H9 (cell line): ENCODE measurements around the gene SYMPK. TPM values are rescaled to one million over a fixed set of nuclear protein-coding genes. Genes with fewer than 3 reads are reported as not detected.

ENCODE experiments used
- DNase-seq: peaks from one replicate; pipeline ENCODE4 v3.0.0-alpha.2; 2017
- H2AFZ ChIP-seq: one replicate; pipeline ENCODE4 v1.6.1; 2013; ENCODE audit warnings: mild to moderate bottlenecking, low read length, control low read depth, moderate library complexity
- H2AK5ac ChIP-seq: 2 replicates; pipeline ENCODE4 v1.6.1; 2013; ENCODE audit warnings: low read length, control low read depth, mixed read lengths; ENCODE audit not compliant: insufficient read length
- H2BK120ac ChIP-seq: one replicate; pipeline ENCODE4 v1.6.1; 2013; ENCODE audit warnings: low read depth, mild to moderate bottlenecking, low read length, control low read depth, inconsistent platforms; ENCODE audit not compliant: poor library complexity, severe bottlenecking
- H2BK12ac ChIP-seq: 2 replicates; pipeline ENCODE4 v1.6.1; 2013; ENCODE audit warnings: low read length, control low read depth, mixed read lengths, low read depth; ENCODE audit not compliant: insufficient read length
- H2BK15ac ChIP-seq: 2 replicates; pipeline ENCODE4 v1.6.1; 2013; ENCODE audit warnings: low read depth, low read length, control low read depth
- H2BK20ac ChIP-seq: one replicate; pipeline ENCODE4 v1.6.1; 2013; ENCODE audit warnings: low read depth, mild to moderate bottlenecking, low read length, control low read depth, inconsistent platforms; ENCODE audit not compliant: poor library complexity, severe bottlenecking
- H2BK5ac ChIP-seq: 2 replicates; pipeline ENCODE4 v1.6.1; 2013; ENCODE audit warnings: low read length, control low read depth, mixed read lengths; ENCODE audit not compliant: insufficient read length
- H3K14ac ChIP-seq: 2 replicates; pipeline ENCODE4 v1.6.1; 2013; ENCODE audit warnings: low read length, control low read depth; ENCODE audit not compliant: insufficient read depth
- H3K18ac ChIP-seq: 2 replicates; pipeline ENCODE4 v1.6.1; 2013; ENCODE audit warnings: low read depth, mild to moderate bottlenecking, mixed read lengths, low read length, control low read depth; ENCODE audit not compliant: insufficient read length
- H3K23ac ChIP-seq: 2 replicates; pipeline ENCODE4 v1.6.1; 2013; ENCODE audit warnings: low read length, control low read depth, mixed read lengths, low read depth; ENCODE audit not compliant: insufficient read length
- H3K23me2 ChIP-seq: 2 replicates; pipeline ENCODE4 v1.6.1; 2013; ENCODE audit warnings: low read depth, mild to moderate bottlenecking, mixed read lengths, low read length, control low read depth; ENCODE audit not compliant: insufficient read length, poor library complexity, severe bottlenecking
- H3K27ac ChIP-seq: 2 replicates; pipeline ENCODE4 v1.5.1; 2013; ENCODE audit warnings: low read length, control low read depth, mixed read lengths, low read depth; ENCODE audit not compliant: insufficient read length
- H3K27me3 ChIP-seq: 2 replicates; pipeline ENCODE4 v1.6.1; 2013; ENCODE audit warnings: low read length, control low read depth, inconsistent platforms; ENCODE audit not compliant: insufficient read depth
- H3K4ac ChIP-seq: 2 replicates; pipeline ENCODE4 v1.6.1; 2013; ENCODE audit warnings: low read depth, mild to moderate bottlenecking, control low read depth, inconsistent platforms, low read length, moderate library complexity
- H3K4me1 ChIP-seq: 2 replicates; pipeline ENCODE4 v1.6.1; 2013; ENCODE audit warnings: low read length, control low read depth, inconsistent platforms; ENCODE audit not compliant: insufficient read depth
- H3K4me2 ChIP-seq: 2 replicates; pipeline ENCODE4 v1.6.1; 2013; ENCODE audit warnings: low read length, control low read depth, mixed read lengths; ENCODE audit not compliant: insufficient read length, insufficient read depth
- H3K56ac ChIP-seq: 2 replicates; pipeline ENCODE4 v1.6.1; 2013; ENCODE audit warnings: low read depth, mild to moderate bottlenecking, mixed read lengths, low read length, control low read depth; ENCODE audit not compliant: insufficient read length
- H3K79me1 ChIP-seq: 2 replicates; pipeline ENCODE4 v1.6.1; 2013; ENCODE audit warnings: low read depth, mild to moderate bottlenecking, moderate library complexity, low read length, control low read depth, inconsistent platforms; ENCODE audit not compliant: insufficient read depth, poor library complexity, severe bottlenecking
- H3K79me2 ChIP-seq: 2 replicates; pipeline ENCODE4 v1.6.1; 2013; ENCODE audit warnings: low read length, control low read depth, inconsistent platforms; ENCODE audit not compliant: insufficient read depth
- H3K9ac ChIP-seq: 2 replicates; pipeline ENCODE4 v1.6.1; 2013; ENCODE audit warnings: low read length, control low read depth, mixed read lengths; ENCODE audit not compliant: insufficient read length; ENCODE audit errors: extremely low read depth
- H3K9me3 ChIP-seq: one replicate; pipeline ENCODE4 v1.6.1; 2013; ENCODE audit warnings: low read depth, low read length, inconsistent platforms; ENCODE audit not compliant: control insufficient read depth
- H3T11ph ChIP-seq: one replicate; pipeline ENCODE4 v1.6.1; 2013; ENCODE audit warnings: mild to moderate bottlenecking, low read length, control low read depth, inconsistent platforms
- H4K20me1 ChIP-seq: one replicate; pipeline ENCODE4 v1.6.1; 2013; ENCODE audit not compliant: control insufficient read depth, insufficient read length, insufficient read depth
- H4K5ac ChIP-seq: 2 replicates; pipeline ENCODE4 v1.6.1; 2013; ENCODE audit warnings: low read depth, mild to moderate bottlenecking, mixed read lengths, low read length, control low read depth; ENCODE audit not compliant: insufficient read length
- H4K8ac ChIP-seq: replicated peaks from 2 replicates; pipeline ENCODE4 v1.6.1; 2013; ENCODE audit warnings: low read length, control low read depth, mixed read lengths, low read depth; ENCODE audit not compliant: insufficient read length
- H4K91ac ChIP-seq: 2 replicates; pipeline ENCODE4 v1.6.1; 2013; ENCODE audit warnings: low read depth, mild to moderate bottlenecking, moderate library complexity, mixed read lengths, low read length, control low read depth; ENCODE audit not compliant: insufficient read length
- H3K27ac Mint-ChIP-seq, 3 experiments: 2 replicates in 2 of 3; 3 replicates in 1 of 3; pipeline ENCODE4 v1.8.0; 2020 to 2021; ENCODE audit warnings: mixed read lengths in 3 of 3, mild to moderate bottlenecking in 1 of 3, moderate library complexity in 1 of 3
- H3K27me3 Mint-ChIP-seq: 2 replicates; pipeline ENCODE4 v1.8.0; 2021; ENCODE audit warnings: low read depth, mild to moderate bottlenecking, moderate library complexity, mixed read lengths
- H3K36me3 Mint-ChIP-seq, 3 experiments: 2 replicates in 2 of 3; 3 replicates in 1 of 3; pipeline ENCODE4 v1.8.0; 2020 to 2021; ENCODE audit warnings: low read depth in 3 of 3, mixed read lengths in 3 of 3; ENCODE audit not compliant: insufficient read depth in 1 of 3
- H3K4me1 Mint-ChIP-seq, 2 experiments: 2 replicates each; pipeline ENCODE4 v1.8.0; 2020; ENCODE audit warnings: mixed read lengths in 2 of 2
- H3K4me3 Mint-ChIP-seq, 2 experiments: 2 replicates in 1 of 2; 3 replicates in 1 of 2; pipeline ENCODE4 v1.8.0; 2020 to 2021; ENCODE audit warnings: mild to moderate bottlenecking in 2 of 2, mixed read lengths in 2 of 2, moderate library complexity in 1 of 2
- H3K9me3 Mint-ChIP-seq, 2 experiments: 2 replicates in 1 of 2; 3 replicates in 1 of 2; pipeline ENCODE4 v1.8.0; 2020; ENCODE audit warnings: mild to moderate bottlenecking in 2 of 2, mixed read lengths in 2 of 2, moderate library complexity in 1 of 2
- WGBS: extraction: QIAGEN DNeasy Blood & Tissue Kit; methylation state at CpG from one replicate; pipeline ENCODE4 v1.1.7; 2013; ENCODE audit warnings: missing lambda C conversion rate, low lambda C conversion rate, mixed read lengths; ENCODE audit not compliant: insufficient read length; ENCODE audit errors: extremely low coverage; 5-methylcytosine and 5-hydroxymethylcytosine counted together
- total RNA-seq: library from RNA; stranded (reverse); gene quantifications from 2 replicates; pipeline ENCODE4 v1.2.1, GENCODE V29; 2021
- TF ChIP-seq, protein P1 (sequence below): fragments of 200-600 bp; sonication (generic); conservative IDR thresholded peaks from 3 replicates; pipeline ENCODE4 v1.8.0; 2021; ENCODE audit warnings: antibody characterized with exemption, mild to moderate bottlenecking

SYMPK gene
- total RNA-seq, 1 experiment from 2014 or later = 104 TPM

DNA sequence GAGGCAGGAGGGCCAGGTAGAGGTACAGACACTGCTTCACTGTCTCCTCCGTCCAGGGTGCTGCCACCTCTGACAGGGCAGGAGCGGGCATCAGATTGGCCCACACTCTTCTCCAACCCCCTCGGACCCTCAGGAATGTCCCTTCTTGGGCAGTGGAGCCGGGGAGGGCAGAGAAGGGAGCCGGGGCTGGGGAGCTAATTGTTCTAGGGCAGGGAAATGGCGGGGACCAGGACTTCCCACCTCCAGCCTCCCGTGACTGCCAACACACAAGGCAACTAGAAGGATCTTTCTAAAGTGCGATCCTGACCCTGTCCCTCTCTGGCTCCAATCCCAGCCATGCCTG, 37.7 kb downstream of the SYMPK start:
- Histone ChIP-seq H2BK15ac (no peak overlapping the region), H2BK5ac (no peak overlapping the region), H4K5ac (no peak overlapping the region), H3K14ac (no peak overlapping the region), H2BK120ac (no peak overlapping the region), H3K9me3 (no peaks in the 10 kb centered on the region), H4K8ac (no peak overlapping the region), H3K4me2 (no peak overlapping the region), H3T11ph (no peak overlapping the region), H3K27ac (no peak overlapping the region), H3K4me1 (no peaks in the 10 kb centered on the region), H3K23ac (no peak overlapping the region), H4K91ac (no peak overlapping the region), H3K18ac (no peak overlapping the region), H2AFZ (no peak overlapping the region), H3K56ac (no peak overlapping the region), H2BK12ac (no peak overlapping the region), H3K27me3 (no peaks in the 10 kb centered on the region), H3K79me1 (no peaks in the 10 kb centered on the region), H2BK20ac (no peak overlapping the region), H3K4ac (no peak overlapping the region), H3K23me2 (no peaks in the 10 kb centered on the region), H3K79me2 (no peaks in the 10 kb centered on the region), H3K9ac (no peak overlapping the region), H4K20me1 (no peaks in the 10 kb centered on the region), H2AK5ac (no peak overlapping the region)
- Mint-ChIP-seq H3K36me3 (peaks cover 58 to 97% (median 93%) of the 10 kb centered on the region in 3 experiments), H3K27me3 (no peaks in the 10 kb centered on the region), H3K4me1 (peaks cover 0 to 4% of the 10 kb centered on the region in 2 experiments; a peak in 3 of 4 replicates), H3K4me3 (no peak overlapping the region), H3K9me3 (no peaks in the 10 kb centered on the region), H3K27ac (no peak overlapping the region; a peak in 1 of 7 replicates)
- DNase-seq = no peak
- no CpG with 5 or more reads among the region's 8 CpGs for WGBS
- TF ChIP-seq, protein P1, sequence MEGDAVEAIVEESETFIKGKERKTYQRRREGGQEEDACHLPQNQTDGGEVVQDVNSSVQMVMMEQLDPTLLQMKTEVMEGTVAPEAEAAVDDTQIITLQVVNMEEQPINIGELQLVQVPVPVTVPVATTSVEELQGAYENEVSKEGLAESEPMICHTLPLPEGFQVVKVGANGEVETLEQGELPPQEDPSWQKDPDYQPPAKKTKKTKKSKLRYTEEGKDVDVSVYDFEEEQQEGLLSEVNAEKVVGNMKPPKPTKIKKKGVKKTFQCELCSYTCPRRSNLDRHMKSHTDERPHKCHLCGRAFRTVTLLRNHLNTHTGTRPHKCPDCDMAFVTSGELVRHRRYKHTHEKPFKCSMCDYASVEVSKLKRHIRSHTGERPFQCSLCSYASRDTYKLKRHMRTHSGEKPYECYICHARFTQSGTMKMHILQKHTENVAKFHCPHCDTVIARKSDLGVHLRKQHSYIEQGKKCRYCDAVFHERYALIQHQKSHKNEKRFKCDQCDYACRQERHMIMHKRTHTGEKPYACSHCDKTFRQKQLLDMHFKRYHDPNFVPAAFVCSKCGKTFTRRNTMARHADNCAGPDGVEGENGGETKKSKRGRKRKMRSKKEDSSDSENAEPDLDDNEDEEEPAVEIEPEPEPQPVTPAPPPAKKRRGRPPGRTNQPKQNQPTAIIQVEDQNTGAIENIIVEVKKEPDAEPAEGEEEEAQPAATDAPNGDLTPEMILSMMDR = no peak
